Ectodermal cell (in vitro differentiated cells): ENCODE data around the gene ADAMTSL3.

Source experiments
- H3K27ac ChIP-seq: 2 replicates; pipeline ENCODE4 v1.7.0; 2013; ENCODE audit warnings: mild to moderate bottlenecking, low read depth, low read length; ENCODE audit not compliant: insufficient read depth, poor library complexity, severe bottlenecking
- H3K27me3 ChIP-seq: 2 replicates; pipeline ENCODE4 v1.7.0; 2013; ENCODE audit warnings: mild to moderate bottlenecking, low read length; ENCODE audit not compliant: insufficient read depth, control insufficient read depth, poor library complexity, severe bottlenecking
- H3K36me3 ChIP-seq: one replicate; pipeline ENCODE4 v1.7.0; 2013; ENCODE audit warnings: low read length; ENCODE audit not compliant: control insufficient read depth, insufficient read depth
- H3K4me1 ChIP-seq: one replicate; pipeline ENCODE4 v1.7.0; 2013; ENCODE audit warnings: low read length; ENCODE audit not compliant: control insufficient read depth, insufficient read depth
- H3K4me3 ChIP-seq: 2 replicates; pipeline ENCODE4 v1.7.0; 2013; ENCODE audit warnings: low read depth, low read length, control low read depth; ENCODE audit not compliant: insufficient read depth
- H3K9me3 ChIP-seq: 2 replicates; pipeline ENCODE4 v1.7.0; 2013; ENCODE audit warnings: mild to moderate bottlenecking, low read length, moderate library complexity; ENCODE audit not compliant: control insufficient read depth
- WGBS, 2 experiments: methylation state at CpG; one replicate each; pipeline ENCODE4 v1.1.7; 2013; ENCODE audit warnings: missing lambda C conversion rate in 2 of 2; 5-methylcytosine and 5-hydroxymethylcytosine counted together

ADAMTSL3 gene

DNA sequence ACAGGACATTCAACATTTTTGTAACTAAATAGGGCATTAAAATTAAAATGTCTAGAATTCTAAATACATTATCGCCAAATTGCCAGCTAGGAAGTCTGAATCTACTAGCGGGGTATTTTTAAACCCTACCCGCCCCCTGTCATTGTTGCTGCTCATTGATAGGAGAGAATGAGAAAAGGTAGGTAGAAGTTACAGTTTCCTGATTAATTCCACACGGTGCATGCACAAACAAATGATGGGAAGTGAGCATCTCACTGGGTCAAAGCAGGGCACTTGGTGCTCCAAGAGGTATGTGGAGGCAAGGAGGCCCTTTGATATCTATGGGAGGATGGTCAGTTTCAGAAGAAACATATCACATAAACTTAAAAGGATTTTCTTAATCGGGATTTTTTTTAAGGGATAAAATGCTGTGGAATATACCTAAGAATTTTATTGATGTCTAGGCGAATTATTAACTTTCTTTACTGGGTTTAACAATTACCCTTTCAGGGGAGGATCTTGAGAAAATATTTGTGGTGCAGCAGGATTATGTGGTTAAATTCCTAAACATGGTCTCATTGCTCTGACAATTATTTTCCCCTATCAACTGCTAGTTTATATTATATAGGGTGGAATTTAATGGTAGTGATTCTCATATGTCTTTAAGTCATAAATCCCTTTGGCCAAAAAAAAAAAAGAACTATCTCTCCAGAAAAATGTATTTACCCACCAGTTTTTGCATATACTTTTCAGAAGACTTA lies 345.6 kb downstream of the ADAMTSL3 start:
- H3K27ac ChIP-seq = no peak overlapping the region
- H3K27me3 ChIP-seq = no peaks in the 10 kb centered on the region
- H3K4me3 ChIP-seq = no peak overlapping the region
- H3K4me1 ChIP-seq = no peaks in the 10 kb centered on the region
- H3K9me3 ChIP-seq = no peaks in the 10 kb centered on the region
- no peaks in the 10 kb centered on the region for H3K36me3 ChIP-seq
- WGBS, 2 experiments = 95 to 97% methylated on average over 5 to 6 of the region's 6 CpGs

DNA sequence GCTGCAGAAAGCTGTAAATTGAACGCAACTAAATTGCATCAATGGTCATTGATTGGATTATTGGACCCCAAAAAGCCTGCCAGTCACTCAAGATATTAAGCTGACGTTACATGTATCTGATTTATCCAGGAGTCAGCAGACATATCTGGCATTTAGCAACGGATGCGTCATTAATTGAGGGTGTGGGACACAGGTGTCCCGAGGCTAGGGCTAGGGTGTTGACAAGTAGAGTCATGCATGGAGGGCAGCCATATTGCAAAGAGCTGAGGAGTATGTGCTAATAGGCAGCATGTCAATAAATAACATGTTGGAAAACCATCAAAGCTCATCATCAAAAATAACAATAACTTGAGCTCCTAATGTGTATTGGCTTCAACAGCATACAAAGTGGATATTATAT lies 347.1 kb downstream of the ADAMTSL3 start:
- no peaks in the 10 kb centered on the region for H3K4me1 ChIP-seq
- H3K9me3 ChIP-seq = no peaks in the 10 kb centered on the region
- WGBS, 2 experiments = 94% methylated on average over 5 of the region's 5 CpGs
- no peaks in the 10 kb centered on the region for H3K36me3 ChIP-seq
- no peak overlapping the region for H3K4me3 ChIP-seq
- H3K27me3 ChIP-seq = no peaks in the 10 kb centered on the region
- H3K27ac ChIP-seq = no peak overlapping the region

DNA sequence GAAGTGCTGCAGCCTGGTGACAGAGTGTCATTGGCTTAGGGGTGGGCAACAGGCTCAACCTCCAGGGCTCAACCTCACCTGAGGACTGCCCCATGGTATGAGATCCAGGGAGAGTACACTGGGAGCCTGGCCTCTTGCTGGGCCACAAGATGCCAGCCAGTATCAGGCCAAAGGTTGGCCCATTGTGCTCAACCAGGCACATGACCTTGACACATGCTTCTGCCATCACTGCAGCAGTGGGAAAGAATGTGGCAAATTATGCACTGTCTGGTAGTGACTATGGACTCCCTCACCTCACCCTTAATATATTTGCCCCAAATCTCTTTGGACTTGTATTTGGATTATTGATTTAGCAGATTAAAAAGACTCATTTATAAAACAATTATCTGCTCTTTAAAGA lies 347.7 kb downstream of the ADAMTSL3 start:
- H3K27me3 ChIP-seq = no peaks in the 10 kb centered on the region

DNA sequence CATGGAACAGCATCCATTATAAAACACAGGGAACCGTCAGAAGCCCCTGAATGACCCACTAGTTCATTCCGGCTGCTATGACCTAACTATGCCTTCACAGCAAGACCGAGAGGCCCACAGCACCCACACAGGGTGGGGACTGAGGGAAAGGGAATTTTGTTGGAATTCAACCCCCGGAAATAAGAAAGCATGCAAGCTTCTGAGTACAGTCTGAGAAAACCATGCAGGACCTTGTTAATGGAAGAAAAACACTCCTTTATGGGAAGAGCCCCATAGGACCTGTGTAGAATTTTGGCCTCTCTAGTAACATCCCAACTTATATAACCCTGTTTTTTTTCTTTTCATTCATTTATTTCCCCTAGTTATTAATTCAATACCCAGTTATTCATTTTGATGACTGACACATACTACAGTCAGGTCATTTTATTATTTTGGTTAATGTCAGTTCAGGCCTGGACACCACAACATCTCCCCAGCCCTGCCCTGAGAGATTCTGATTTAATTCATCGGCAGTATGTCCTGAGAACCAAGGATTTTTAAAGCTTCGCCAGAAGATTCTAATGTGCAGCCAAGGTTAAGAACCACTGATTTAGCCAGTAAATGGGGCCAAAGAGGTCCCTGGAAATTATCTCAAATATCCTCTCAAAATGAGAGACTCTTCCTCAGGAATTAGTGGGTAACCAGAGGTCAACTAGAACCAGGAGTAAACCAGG lies 350.0 kb downstream of the ADAMTSL3 start:
- no peaks in the 10 kb centered on the region for H3K9me3 ChIP-seq
- H3K4me3 ChIP-seq = no peak overlapping the region
- WGBS, 2 experiments = 86 to 89% methylated on average over 6 of the region's 6 CpGs
- no peaks in the 10 kb centered on the region for H3K36me3 ChIP-seq
- no peak overlapping the region for H3K27ac ChIP-seq
- no peaks in the 10 kb centered on the region for H3K27me3 ChIP-seq
- H3K4me1 ChIP-seq = no peaks in the 10 kb centered on the region

More for the DNA sequence above, 347.7 kb downstream of the ADAMTSL3 start:
- Histone ChIP-seq H3K9me3 (no peaks in the 10 kb centered on the region), H3K27ac (no peak overlapping the region), H3K36me3 (no peaks in the 10 kb centered on the region), H3K4me3 (no peak overlapping the region), H3K4me1 (no peaks in the 10 kb centered on the region)

DNA sequence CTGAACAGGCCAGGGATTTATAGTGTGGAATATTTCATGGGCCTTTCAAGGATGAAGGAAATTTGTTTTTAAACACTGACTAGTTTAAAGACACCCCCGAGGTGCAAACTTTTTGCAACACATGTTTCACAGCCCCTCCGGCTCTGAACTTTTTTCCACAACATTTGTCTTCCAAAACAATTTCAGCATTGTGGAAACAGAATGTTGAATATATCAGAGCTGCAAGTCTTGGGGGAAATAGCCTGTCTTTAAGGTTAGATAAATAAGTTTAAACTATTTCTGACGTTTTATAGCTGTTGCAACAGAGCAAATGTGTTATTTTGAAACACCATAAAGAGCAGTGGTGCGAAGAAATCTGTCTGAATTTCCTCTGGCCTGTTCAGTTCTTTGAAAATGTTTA lies 352.5 kb downstream of the ADAMTSL3 start:
- Histone ChIP-seq H3K27ac (no peak overlapping the region), H3K27me3 (no peaks in the 10 kb centered on the region), H3K4me1 (no peaks in the 10 kb centered on the region), H3K36me3 (no peaks in the 10 kb centered on the region), H3K9me3 (no peaks in the 10 kb centered on the region), H3K4me3 (no peak overlapping the region)
- WGBS, 2 experiments = 88 to 94% methylated on average over 4 of the region's 4 CpGs

DNA sequence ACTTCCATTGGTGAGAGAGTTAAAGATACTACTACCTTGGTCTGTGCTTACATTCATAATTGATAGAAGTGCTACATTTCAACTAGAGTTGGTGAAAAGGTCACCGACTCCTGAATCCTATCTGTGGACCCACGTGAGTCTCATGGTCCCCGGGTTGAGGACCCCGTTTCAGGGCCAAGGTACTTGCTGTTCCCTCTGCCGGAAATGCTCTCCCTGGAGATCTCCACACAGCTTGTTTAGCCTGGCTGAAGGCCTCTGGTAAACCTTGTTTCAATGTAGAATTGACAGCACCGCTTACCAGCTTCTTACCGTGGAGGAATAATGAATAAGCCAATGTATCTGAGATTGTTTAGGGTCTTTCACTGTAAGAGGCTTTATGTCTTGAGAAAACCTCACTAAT lies 355.7 kb downstream of the ADAMTSL3 start:
- H3K36me3 ChIP-seq = no peaks in the 10 kb centered on the region
- H3K27ac ChIP-seq = no peak overlapping the region
- H3K27me3 ChIP-seq = no peaks in the 10 kb centered on the region
- no peak overlapping the region for H3K4me3 ChIP-seq
- no peaks in the 10 kb centered on the region for H3K4me1 ChIP-seq
- H3K9me3 ChIP-seq = no peaks in the 10 kb centered on the region
- 91 to 97% methylated on average over 7 of the region's 7 CpGs for WGBS, 2 experiments

DNA sequence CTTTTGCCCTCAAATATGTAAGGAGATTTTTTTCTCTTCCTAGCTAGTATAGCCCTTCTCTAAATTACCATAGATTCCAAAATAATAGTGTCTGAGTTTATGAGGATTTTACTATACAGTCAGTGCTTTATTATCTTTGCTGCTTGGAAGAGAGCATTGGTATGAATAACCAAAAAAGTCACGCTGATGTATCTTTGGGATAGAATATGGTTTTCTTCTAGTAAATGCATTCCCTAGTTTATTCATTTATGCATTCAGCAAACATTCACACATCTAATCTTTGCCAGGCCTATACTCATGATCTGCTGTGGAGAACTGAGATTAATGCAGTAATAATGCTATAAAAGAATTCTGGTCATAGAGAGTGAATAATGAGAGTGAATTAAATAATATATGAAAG lies 356.3 kb downstream of the ADAMTSL3 start:
- no peaks in the 10 kb centered on the region for H3K36me3 ChIP-seq
- WGBS, 2 experiments = 80 to 89% methylated on average over 1 of the region's 1 CpG
- no peaks in the 10 kb centered on the region for H3K27me3 ChIP-seq
- H3K9me3 ChIP-seq = no peaks in the 10 kb centered on the region
- no peak overlapping the region for H3K4me3 ChIP-seq
- H3K4me1 ChIP-seq = no peaks in the 10 kb centered on the region
- no peak overlapping the region for H3K27ac ChIP-seq

DNA sequence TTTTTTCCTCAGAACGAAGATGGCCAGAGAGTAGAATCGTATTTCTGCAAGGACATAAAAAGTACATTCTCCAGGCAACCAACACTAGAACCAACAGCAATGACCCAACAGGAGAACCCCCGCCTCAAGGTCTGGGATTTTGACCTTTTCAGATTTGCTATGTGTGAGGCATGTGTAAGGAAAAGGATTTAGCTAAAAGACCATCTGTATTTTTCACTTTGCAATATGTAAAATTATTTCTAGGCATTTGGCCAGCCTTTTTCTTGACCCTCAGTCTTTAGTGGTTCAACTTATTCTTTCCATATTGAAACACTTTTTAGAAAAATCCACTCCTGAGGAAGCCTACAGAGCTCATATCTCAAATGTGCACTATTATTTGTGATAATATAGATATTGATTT lies 362.4 kb downstream of the ADAMTSL3 start:
- Histone ChIP-seq H3K27me3 (no peaks in the 10 kb centered on the region), H3K4me1 (no peaks in the 10 kb centered on the region), H3K27ac (no peak overlapping the region), H3K36me3 (no peaks in the 10 kb centered on the region), H3K9me3 (no peaks in the 10 kb centered on the region), H3K4me3 (no peak overlapping the region)
- WGBS, 2 experiments = 93 to 100% methylated on average over 2 of the region's 3 CpGs

DNA sequence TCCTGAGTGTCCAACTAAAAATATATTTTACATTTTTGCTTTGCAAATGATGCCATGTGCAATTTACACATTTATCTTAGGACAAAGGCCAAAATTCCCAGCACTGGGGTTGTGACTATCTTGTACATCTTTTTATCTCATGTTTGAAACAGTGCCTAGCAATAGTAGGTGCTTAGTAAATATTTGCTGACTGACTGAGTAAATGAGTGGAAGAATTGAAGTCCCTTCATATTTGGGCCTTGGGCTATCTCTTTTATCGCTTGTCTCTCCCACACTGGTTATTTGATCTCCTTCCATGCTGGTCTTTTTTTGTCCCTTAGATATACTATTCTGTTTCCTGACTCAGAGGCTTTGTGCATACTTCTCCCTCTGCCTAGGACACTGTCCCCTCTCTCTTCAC lies 368.6 kb downstream of the ADAMTSL3 start:
- Histone ChIP-seq H3K9me3 (no peaks in the 10 kb centered on the region), H3K36me3 (no peaks in the 10 kb centered on the region), H3K27me3 (no peaks in the 10 kb centered on the region), H3K4me3 (no peak overlapping the region), H3K4me1 (no peaks in the 10 kb centered on the region), H3K27ac (no peak overlapping the region)
- WGBS, 2 experiments = 94% methylated on average over 1 of the region's 1 CpG

DNA sequence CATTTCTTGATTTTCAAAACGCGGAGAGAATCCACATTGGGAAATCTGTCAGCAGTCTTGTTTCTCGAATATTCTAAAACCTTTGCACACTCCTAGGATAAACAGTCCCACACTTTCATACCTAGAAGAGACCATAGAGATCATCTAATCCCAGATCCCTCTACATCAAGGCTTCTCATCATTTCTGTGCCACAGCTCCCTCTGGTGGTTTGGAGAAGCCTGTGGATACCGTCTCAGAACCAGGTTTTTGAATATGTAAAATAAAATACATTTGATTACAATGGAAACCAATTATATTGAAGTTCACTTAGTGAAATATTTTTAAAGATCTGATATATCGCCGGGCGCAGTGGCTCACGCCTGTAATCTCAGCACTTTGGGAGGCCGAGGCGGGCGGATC lies 369.7 kb downstream of the ADAMTSL3 start:
- H3K27me3 ChIP-seq = no peaks in the 10 kb centered on the region
- no peak overlapping the region for H3K27ac ChIP-seq
- WGBS, 2 experiments = 93 to 97% methylated on average over 10 of the region's 11 CpGs
- H3K36me3 ChIP-seq = no peaks in the 10 kb centered on the region
- H3K4me3 ChIP-seq = no peak overlapping the region
- H3K4me1 ChIP-seq = no peaks in the 10 kb centered on the region
- no peaks in the 10 kb centered on the region for H3K9me3 ChIP-seq
